Neuronal stem cell (in vitro differentiated cells): ENCODE measurements around the gene TMEM151B.

Experiments
- DNase-seq: peaks from one replicate; pipeline ENCODE4 v3.0.0-alpha.2; 2013; ENCODE audit warnings: low spot score
- H2AFZ ChIP-seq: one replicate; pipeline ENCODE4 v1.6.1; 2013; ENCODE audit warnings: mild to moderate bottlenecking, low read length, inconsistent platforms
- H2AK5ac ChIP-seq: 2 replicates; pipeline ENCODE4 v1.6.1; 2013; ENCODE audit warnings: low read depth, mild to moderate bottlenecking, inconsistent platforms, low read length, moderate library complexity, mixed read lengths
- H2BK120ac ChIP-seq: 2 replicates; pipeline ENCODE4 v1.6.1; 2013; ENCODE audit warnings: low read depth, mild to moderate bottlenecking, inconsistent platforms, low read length, moderate library complexity, mixed read lengths
- H2BK12ac ChIP-seq: one replicate; pipeline ENCODE4 v1.6.1; 2013; ENCODE audit warnings: low read length, inconsistent platforms
- H2BK15ac ChIP-seq: 2 replicates; pipeline ENCODE4 v1.6.1; 2013; ENCODE audit warnings: mild to moderate bottlenecking, low read length, inconsistent platforms, mixed read lengths
- H2BK5ac ChIP-seq: one replicate; pipeline ENCODE4 v1.6.1; 2013; ENCODE audit warnings: inconsistent platforms, mild to moderate bottlenecking, low read length, moderate library complexity
- H3K14ac ChIP-seq: one replicate; pipeline ENCODE4 v1.6.1; 2013; ENCODE audit warnings: low read length, inconsistent platforms
- H3K18ac ChIP-seq: 2 replicates; pipeline ENCODE4 v1.6.1; 2013; ENCODE audit warnings: low read length, inconsistent platforms
- H3K23ac ChIP-seq: 2 replicates; pipeline ENCODE4 v1.6.1; 2013; ENCODE audit warnings: low read depth, mild to moderate bottlenecking, mixed read lengths, low read length, inconsistent platforms; ENCODE audit not compliant: poor library complexity
- H3K27ac ChIP-seq: replicated peaks from 3 replicates; pipeline ENCODE4 v1.5.1; 2013; ENCODE audit warnings: low read length, inconsistent platforms
- H3K27me3 ChIP-seq, 3 experiments: 2 replicates each; pipeline ENCODE4 v1.6.1; 2013; ENCODE audit warnings: low read length in 3 of 3, mild to moderate bottlenecking in 2 of 3, inconsistent platforms in 1 of 3, low read depth in 1 of 3, mixed read lengths in 1 of 3, moderate library complexity in 1 of 3; ENCODE audit not compliant: control insufficient read depth in 3 of 3, insufficient read depth in 3 of 3
- H3K36me3 ChIP-seq, 2 donors: replicated peaks in 1 of 2; 2 replicates each; pipeline ENCODE4 v1.6.1; 2013; ENCODE audit warnings: low read length in 2 of 2; ENCODE audit not compliant: control insufficient read depth in 2 of 2, insufficient read depth in 2 of 2
- H3K4ac ChIP-seq: 2 replicates; pipeline ENCODE4 v1.6.1; 2013; ENCODE audit warnings: inconsistent platforms, mild to moderate bottlenecking, low read length, moderate library complexity
- H3K4me1 ChIP-seq, 2 donors: 1 replicate in 1 of 2; 2 replicates in 1 of 2; pipeline ENCODE4 v1.6.1; 2013; ENCODE audit warnings: low read length in 2 of 2, low read depth in 1 of 2; ENCODE audit not compliant: control insufficient read depth in 2 of 2, insufficient read depth in 1 of 2
- H3K4me2 ChIP-seq: one replicate; pipeline ENCODE4 v1.6.1; 2013; ENCODE audit warnings: mild to moderate bottlenecking, low read length, inconsistent platforms; ENCODE audit not compliant: insufficient read depth, poor library complexity, severe bottlenecking
- H3K4me3 ChIP-seq, 2 donors: 2 replicates each; pipeline ENCODE4 v1.5.1; 2013; ENCODE audit warnings: low read length in 2 of 2, mild to moderate bottlenecking in 2 of 2, inconsistent platforms in 1 of 2, moderate library complexity in 1 of 2
- H3K79me1 ChIP-seq: one replicate; pipeline ENCODE4 v1.6.1; 2013; ENCODE audit warnings: low read depth, mild to moderate bottlenecking, inconsistent platforms, low read length, moderate library complexity
- H3K9ac ChIP-seq: one replicate; pipeline ENCODE4 v1.6.1; 2013; ENCODE audit warnings: mild to moderate bottlenecking, low read depth, low read length, inconsistent platforms; ENCODE audit not compliant: poor library complexity
- H3K9me3 ChIP-seq, 2 donors: replicated peaks in 1 of 2; 2 replicates each; pipeline versions ENCODE3 to v1.6.1; 2013; ENCODE audit warnings: low read length in 2 of 2, mild to moderate bottlenecking in 2 of 2, inconsistent platforms in 1 of 2, low read depth in 1 of 2, mixed read lengths in 1 of 2, moderate library complexity in 1 of 2; ENCODE audit not compliant: control insufficient read depth in 2 of 2, insufficient read depth in 1 of 2
- H4K8ac ChIP-seq: one replicate; pipeline ENCODE4 v1.6.1; 2013; ENCODE audit warnings: low read depth, mild to moderate bottlenecking, inconsistent platforms, low read length, moderate library complexity
- H4K91ac ChIP-seq: one replicate; pipeline ENCODE4 v1.6.1; 2013; ENCODE audit warnings: low read length, low read depth, mild to moderate bottlenecking, inconsistent platforms; ENCODE audit not compliant: poor library complexity
- WGBS, 2 donors: extraction: QIAGEN DNeasy Blood & Tissue Kit; methylation state at CpG; one replicate each; pipeline ENCODE4 v1.1.7; 2013; ENCODE audit warnings: missing lambda C conversion rate in 2 of 2, mixed read lengths in 1 of 2; ENCODE audit not compliant: insufficient read length in 2 of 2, insufficient replicate concordance in 1 of 2; ENCODE audit errors: extremely low coverage in 2 of 2; 5-methylcytosine and 5-hydroxymethylcytosine counted together

Gene TMEM151B

DNA sequence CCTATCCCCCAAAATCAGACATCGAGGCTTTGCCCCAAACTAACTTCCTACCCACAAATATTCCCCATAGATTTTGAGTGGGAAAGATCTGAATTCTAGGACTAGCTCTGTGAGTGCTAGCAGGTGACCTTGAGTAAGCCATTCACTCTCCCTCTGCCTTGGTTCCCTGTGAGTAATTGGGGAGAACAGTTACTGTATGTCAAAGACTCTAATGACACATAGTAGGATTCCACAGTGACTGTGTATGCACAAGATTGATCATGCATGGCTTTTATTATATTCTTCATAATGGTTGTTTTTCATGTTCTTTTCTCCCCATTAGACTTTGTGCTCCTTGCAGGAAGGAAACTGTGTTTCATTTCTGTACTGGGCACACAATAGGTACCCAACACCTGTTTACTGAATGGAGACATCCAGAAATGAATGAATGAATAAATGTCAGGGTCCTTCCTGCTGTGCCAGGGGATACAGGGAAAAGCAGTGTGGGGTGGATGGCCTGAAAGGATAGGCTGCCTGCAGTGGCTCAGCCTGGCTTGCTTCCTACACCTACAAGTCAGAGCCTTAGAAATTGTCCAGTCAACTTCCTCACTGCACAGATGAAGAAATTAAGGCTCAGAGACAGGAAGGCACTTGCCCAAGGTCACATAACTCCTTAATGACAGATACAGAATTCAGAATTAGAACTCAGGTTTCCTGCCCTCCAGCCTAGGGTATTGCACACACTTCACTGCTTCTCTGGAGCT, 901 bp upstream of the TMEM151B start:
- Histone ChIP-seq H2BK120ac (no peak overlapping the region), H2BK15ac (no peak overlapping the region), H3K4me3 (peak overlapping the region in 1 of 2 donors; percentile 51), H3K27me3 (peaks cover 0 to 3% (median 0%) of the 10 kb centered on the region in 3 experiments), H2AK5ac (no peak overlapping the region), H3K9me3 (no peaks in the 10 kb centered on the region), H2AFZ (no peak overlapping the region), H4K91ac (no peak overlapping the region), H3K79me1 (peaks cover 2% of the 10 kb centered on the region), H4K8ac (no peak overlapping the region), H3K27ac (no peak overlapping the region), H3K9ac (no peak overlapping the region), H2BK5ac (no peak overlapping the region), H3K14ac (no peak overlapping the region), H2BK12ac (no peak overlapping the region), H3K4me2 (no peak overlapping the region), H3K4me1 (peaks cover 33 to 44% of the 10 kb centered on the region in 2 donors), H3K23ac (no peak overlapping the region), H3K4ac (no peak overlapping the region), H3K18ac (no peak overlapping the region), H3K36me3 (peaks cover 2 to 17% of the 10 kb centered on the region in 2 donors)
- WGBS, 2 donors: no CpG with 5 or more reads among the region's 1 CpG
- DNase-seq: no peak

GRCh38 chr6:44270526-44271405, 516 bp downstream of the TMEM151B start:
- H3K14ac ChIP-seq: no peak overlapping the region
- H3K27me3 ChIP-seq: peaks cover 0 to 3% (median 0%) of the 10 kb centered on the region in 3 experiments
- H2BK15ac ChIP-seq: no peak overlapping the region
- no peak overlapping the region for H4K8ac ChIP-seq
- peak overlapping the region; percentile 77 for H2AK5ac ChIP-seq
- no peak overlapping the region for H3K9ac ChIP-seq
- H3K4ac ChIP-seq: no peak overlapping the region
- H2BK5ac ChIP-seq: no peak overlapping the region
- peak; percentile 68 for DNase-seq
- no CpG with 5 or more reads among the region's 90 CpGs for WGBS, 2 donors
- peaks cover 2 to 20% of the 10 kb centered on the region in 2 donors for H3K36me3 ChIP-seq
- H3K79me1 ChIP-seq: peaks cover 2% of the 10 kb centered on the region
- no peak overlapping the region for H3K23ac ChIP-seq
- no peak overlapping the region for H2BK120ac ChIP-seq
- no peak overlapping the region for H4K91ac ChIP-seq
- peak overlapping the region; percentile 54 for H3K18ac ChIP-seq
- peak overlapping the region; percentile 79 for H2AFZ ChIP-seq
- peak overlapping the region; percentile 72 for H3K4me2 ChIP-seq
- H3K4me1 ChIP-seq: peaks cover 29 to 40% of the 10 kb centered on the region in 2 donors
- H3K4me3 ChIP-seq: peak overlapping the region; percentile 51 to 78
- no peak overlapping the region for H3K27ac ChIP-seq
- no peak overlapping the region for H2BK12ac ChIP-seq
- H3K9me3 ChIP-seq: no peaks in the 10 kb centered on the region

DNA sequence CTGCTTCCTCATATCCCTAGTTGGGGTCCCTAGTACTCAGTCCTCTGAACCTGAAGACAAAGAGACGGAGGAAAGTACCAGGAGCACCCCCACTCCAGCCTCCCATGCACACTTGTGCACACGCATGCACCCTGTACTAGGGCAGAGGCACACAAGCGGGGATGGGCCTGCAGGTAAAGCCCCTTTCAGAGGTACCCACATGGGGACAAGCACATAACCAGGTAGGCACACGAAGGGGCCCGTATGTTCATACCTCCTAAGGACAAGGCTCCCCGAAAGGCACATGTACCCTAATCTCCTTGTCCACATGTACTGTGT, 1.1 kb downstream of the TMEM151B start:
- no peak overlapping the region for H2BK15ac ChIP-seq
- H3K27me3 ChIP-seq: peaks cover 0 to 3% (median 0%) of the 10 kb centered on the region in 3 experiments

DNA sequence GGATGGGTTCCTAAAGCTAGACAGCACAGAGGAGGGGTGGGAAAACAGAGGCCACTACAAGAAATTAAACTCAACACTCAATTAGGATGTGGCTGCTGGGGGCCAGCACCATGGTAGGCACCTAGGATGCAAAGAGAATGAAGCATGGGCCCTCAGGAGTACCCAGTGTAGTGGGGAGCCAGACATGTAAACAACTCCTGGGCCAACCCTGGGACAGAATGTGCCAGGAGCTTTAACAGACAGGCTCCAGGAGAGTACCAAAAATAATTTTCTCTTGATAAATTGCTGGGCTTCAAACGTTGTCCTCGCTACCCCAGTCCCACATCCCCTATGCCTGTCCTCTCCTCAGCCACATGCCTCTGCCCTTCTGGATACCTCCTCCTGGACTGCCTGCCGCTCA, 1.7 kb downstream of the TMEM151B start:
- H2AK5ac ChIP-seq: no peak overlapping the region
- H4K91ac ChIP-seq: no peak overlapping the region
- H4K8ac ChIP-seq: no peak overlapping the region
- H2BK120ac ChIP-seq: no peak overlapping the region
- H2BK5ac ChIP-seq: no peak overlapping the region
- no peak overlapping the region for H2BK12ac ChIP-seq
- H3K27me3 ChIP-seq: peaks cover 0 to 3% (median 0%) of the 10 kb centered on the region in 3 experiments
- no peak overlapping the region for H3K27ac ChIP-seq
- peak overlapping the region; percentile 6 for H3K18ac ChIP-seq
- peaks cover 2 to 20% of the 10 kb centered on the region in 2 donors for H3K36me3 ChIP-seq
- H3K14ac ChIP-seq: no peak overlapping the region
- no peak overlapping the region for H3K9ac ChIP-seq
- H3K4me1 ChIP-seq: peaks cover 29 to 40% of the 10 kb centered on the region in 2 donors
- peaks cover 2% of the 10 kb centered on the region for H3K79me1 ChIP-seq
- no peak overlapping the region for H3K23ac ChIP-seq
- H3K9me3 ChIP-seq: no peaks in the 10 kb centered on the region
- DNase-seq: no peak
- no CpG with 5 or more reads among the region's 3 CpGs for WGBS, 2 donors
- H2BK15ac ChIP-seq: no peak overlapping the region
- H3K4me2 ChIP-seq: no peak overlapping the region
- H2AFZ ChIP-seq: no peak overlapping the region
- H3K4me3 ChIP-seq: no peak overlapping the region
- H3K4ac ChIP-seq: no peak overlapping the region

More for the DNA sequence above, 1.1 kb downstream of the TMEM151B start:
- Histone ChIP-seq H3K23ac (no peak overlapping the region), H3K14ac (no peak overlapping the region), H2BK5ac (no peak overlapping the region), H2BK12ac (no peak overlapping the region), H4K8ac (no peak overlapping the region), H3K79me1 (peaks cover 2% of the 10 kb centered on the region), H3K4ac (no peak overlapping the region), H3K36me3 (peaks cover 2 to 20% of the 10 kb centered on the region in 2 donors), H3K18ac (peak overlapping the region; percentile 50), H4K91ac (no peak overlapping the region), H3K4me1 (peaks cover 29 to 40% of the 10 kb centered on the region in 2 donors), H3K4me2 (peak overlapping the region; percentile 72), H3K4me3 (peak overlapping the region; percentile 51 to 62), H3K9ac (no peak overlapping the region), H2AK5ac (peak overlapping the region; percentile 77), H3K9me3 (no peaks in the 10 kb centered on the region), H2AFZ (peak overlapping the region; percentile 75), H3K27ac (no peak overlapping the region), H2BK120ac (no peak overlapping the region)
- DNase-seq: no peak
- WGBS, 2 donors: no CpG with 5 or more reads among the region's 6 CpGs
